C4-2B (cell line): ENCODE results near the gene ZMAT5.

Source experiments
- H3K27ac ChIP-seq: fragments of 450-650 bp; 2 replicates; pipeline ENCODE4 v1.5.1; 2017
- ZFX ChIP-seq: fragments of 450-650 bp; IDR thresholded peaks from 2 replicates; pipeline ENCODE4 v1.6.1; 2017
- TF ChIP-seq, protein P1 (sequence below): fragments of 450-650 bp; conservative IDR thresholded peaks from 2 replicates; pipeline ENCODE4 v1.5.1; 2017; ENCODE audit warnings: mild to moderate bottlenecking

ZMAT5 gene

GRCh38 chr22:29703569-29704195, 63.1 kb downstream of the ZMAT5 start:
- H3K27ac ChIP-seq = no peak overlapping the region
- TF ChIP-seq ZFX = no peak
- TF ChIP-seq, protein P1, sequence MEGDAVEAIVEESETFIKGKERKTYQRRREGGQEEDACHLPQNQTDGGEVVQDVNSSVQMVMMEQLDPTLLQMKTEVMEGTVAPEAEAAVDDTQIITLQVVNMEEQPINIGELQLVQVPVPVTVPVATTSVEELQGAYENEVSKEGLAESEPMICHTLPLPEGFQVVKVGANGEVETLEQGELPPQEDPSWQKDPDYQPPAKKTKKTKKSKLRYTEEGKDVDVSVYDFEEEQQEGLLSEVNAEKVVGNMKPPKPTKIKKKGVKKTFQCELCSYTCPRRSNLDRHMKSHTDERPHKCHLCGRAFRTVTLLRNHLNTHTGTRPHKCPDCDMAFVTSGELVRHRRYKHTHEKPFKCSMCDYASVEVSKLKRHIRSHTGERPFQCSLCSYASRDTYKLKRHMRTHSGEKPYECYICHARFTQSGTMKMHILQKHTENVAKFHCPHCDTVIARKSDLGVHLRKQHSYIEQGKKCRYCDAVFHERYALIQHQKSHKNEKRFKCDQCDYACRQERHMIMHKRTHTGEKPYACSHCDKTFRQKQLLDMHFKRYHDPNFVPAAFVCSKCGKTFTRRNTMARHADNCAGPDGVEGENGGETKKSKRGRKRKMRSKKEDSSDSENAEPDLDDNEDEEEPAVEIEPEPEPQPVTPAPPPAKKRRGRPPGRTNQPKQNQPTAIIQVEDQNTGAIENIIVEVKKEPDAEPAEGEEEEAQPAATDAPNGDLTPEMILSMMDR = no peak

GRCh38 chr22:29702931-29703501, 63.8 kb downstream of the ZMAT5 start:
- H3K27ac ChIP-seq = no peak overlapping the region
- no peak for TF ChIP-seq ZFX
- TF ChIP-seq, protein P1 = no peak

GRCh38 chr22:29702000-29702930, 64.5 kb downstream of the ZMAT5 start:
- TF ChIP-seq, protein P1 = no peak
- no peak for TF ChIP-seq ZFX
- H3K27ac ChIP-seq = peak overlapping the region; percentile 29

- TF ChIP-seq, protein P1 = no peak; the same call in 1 of the 2 replicates
- TF ChIP-seq ZFX = no peak
These were observed 65.4 kb downstream of the ZMAT5 start for GRCh38 chr22:29701155-29701999.

DNA sequence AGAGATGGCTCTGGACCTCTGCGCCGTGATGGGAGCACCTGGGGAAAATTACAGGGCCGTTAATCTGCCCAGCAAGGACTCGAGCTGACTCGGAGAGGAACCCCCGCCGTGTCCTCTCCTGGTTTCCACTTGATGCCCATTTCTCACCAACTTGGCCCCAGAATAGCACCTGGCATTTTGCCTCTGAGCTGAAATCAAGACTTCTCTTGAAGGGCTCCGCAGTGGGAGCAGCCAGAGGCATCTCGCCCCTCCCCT, 66.0 kb downstream of the ZMAT5 start:
- peak overlapping the region; percentile 29 for H3K27ac ChIP-seq
- no peak for TF ChIP-seq ZFX
- TF ChIP-seq, protein P1 = no peak

More at GRCh38 chr22:29701155-29701999, 65.4 kb downstream of the ZMAT5 start:
- H3K27ac ChIP-seq = peak overlapping the region; percentile 29

- no peak overlapping the region for H3K27ac ChIP-seq
These were observed 66.5 kb downstream of the ZMAT5 start for GRCh38 chr22:29700206-29700899.

More at GRCh38 chr22:29700206-29700899, 66.5 kb downstream of the ZMAT5 start:
- no peak for TF ChIP-seq ZFX
- TF ChIP-seq, protein P1 = no peak
